GM19035 (cell line): Measurements from ENCODE around the gene PPARG.

Experiments
- ATAC-seq: cut with Tn5 transposase; IDR thresholded peaks from one replicate; pipeline ENCODE4 v1.9.1; 2021; ENCODE audit not compliant: unreplicated experiment

The PPARG gene

DNA sequence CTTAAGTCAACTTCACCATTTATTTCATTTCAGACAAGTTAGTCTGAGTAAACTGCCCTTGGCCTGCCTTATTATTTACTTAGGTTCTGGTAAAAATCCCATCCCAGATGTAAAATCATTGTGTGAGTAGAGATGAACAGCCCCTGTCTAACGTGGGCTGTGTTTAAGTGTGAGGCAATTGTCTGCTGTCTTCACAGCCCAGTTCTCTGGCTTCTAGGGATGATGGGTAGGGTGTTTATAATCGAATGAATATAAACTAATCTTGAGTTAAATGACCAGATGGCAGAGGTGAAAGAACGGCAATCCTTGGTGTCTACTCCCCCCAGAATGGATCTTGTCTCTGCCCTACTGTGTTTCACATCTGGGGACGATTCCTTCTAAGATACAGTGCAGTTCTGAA is 20.8 kb downstream of the PPARG start:
- no peak for ATAC-seq

- ATAC-seq = no peak
These were observed 23.1 kb downstream of the PPARG start for GRCh38 chr3:12312010-12312409.

DNA sequence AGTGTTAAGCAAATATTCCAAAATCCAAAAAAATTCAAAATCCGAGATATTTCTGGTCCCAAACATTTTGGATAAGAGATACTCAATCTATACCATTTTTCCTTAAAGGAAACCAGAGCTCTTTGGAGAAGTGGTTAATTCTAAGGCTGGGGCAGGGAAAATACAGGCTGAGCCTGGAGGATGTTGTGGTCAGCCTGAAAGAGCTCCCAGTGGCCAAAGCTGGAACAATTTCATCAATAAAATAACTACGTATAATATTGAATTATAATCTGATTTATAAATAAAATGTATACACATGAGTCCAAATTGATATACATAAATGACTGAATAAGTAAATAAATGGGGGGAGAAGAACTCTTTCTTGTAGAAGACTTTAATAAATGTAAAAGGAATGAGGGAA is 24.6 kb downstream of the PPARG start:
- ATAC-seq = no peak

DNA sequence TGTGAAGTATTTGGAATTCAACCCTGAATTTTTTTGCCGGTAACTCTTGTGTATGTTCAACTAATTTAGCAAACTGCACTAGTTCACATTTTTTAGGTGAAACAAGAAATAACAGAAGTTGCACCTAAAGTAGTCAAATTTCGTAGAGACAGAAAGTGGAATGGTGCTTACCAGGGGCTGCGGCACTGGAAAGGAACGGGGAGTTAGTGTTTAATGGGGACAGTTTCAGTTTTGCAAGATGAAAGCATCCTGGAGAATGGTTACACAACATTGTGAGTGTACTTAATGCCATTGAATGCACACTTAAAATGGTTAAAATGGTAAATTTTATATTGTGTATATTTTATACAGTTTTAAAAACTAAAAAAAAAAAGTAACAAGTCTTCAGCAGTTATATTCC is 27.4 kb downstream of the PPARG start:
- ATAC-seq = no peak

DNA sequence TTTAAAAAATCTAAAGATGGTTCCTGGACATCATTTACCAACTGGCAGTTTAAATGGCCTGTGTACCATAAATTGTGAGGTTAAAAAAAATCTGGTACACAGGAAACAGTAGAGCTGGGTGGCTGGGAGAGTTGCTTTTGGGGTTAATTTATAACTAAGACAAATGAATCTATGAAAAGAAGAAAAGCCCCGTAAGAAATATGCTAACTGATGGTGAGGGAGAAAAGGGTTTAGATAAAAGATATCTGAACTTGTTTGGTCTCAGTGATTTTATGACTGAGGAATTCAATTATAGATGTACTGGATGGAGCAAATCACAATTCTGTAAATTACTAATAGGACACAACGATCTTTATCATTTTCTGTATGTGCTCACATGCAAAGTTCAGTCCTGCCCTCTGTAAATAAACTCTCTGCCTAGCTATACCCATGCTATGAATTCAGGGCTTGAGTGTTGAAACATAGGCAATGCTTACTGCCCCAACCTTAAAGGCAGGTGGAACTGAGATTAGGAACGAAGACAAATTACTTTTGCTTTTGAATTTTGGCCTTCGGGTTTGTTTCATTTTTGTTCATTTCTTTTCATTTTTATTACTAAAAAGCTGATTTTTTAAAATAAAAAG is 28.0 kb downstream of the PPARG start:
- ATAC-seq = no peak

GRCh38 chr3:12317914-12318313 is 29.0 kb downstream of the PPARG start:
- no peak for ATAC-seq

- no peak for ATAC-seq
These were observed 30.1 kb downstream of the PPARG start for GRCh38 chr3:12318758-12319621.

GRCh38 chr3:12321015-12321414 is 32.1 kb downstream of the PPARG start:
- no peak for ATAC-seq

DNA sequence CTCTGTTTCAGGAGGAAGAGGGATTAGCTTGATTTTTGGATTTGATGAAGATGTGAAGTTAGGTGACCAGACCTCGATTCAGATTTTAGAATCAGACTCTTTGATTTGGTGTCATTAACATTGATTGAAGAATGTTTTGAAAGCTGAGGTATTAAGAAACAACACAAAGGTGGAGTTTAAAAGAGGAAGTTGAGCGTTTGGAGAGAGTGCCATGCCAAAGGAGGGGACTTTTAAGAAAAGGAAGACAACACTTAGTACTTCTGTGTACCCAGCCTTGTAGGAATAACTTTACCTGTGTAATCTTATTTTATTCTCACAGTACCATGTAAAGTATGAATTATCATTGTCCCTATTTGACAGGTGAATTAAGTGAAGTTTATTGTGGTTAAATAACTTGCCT is 34.4 kb downstream of the PPARG start:
- no peak for ATAC-seq

DNA sequence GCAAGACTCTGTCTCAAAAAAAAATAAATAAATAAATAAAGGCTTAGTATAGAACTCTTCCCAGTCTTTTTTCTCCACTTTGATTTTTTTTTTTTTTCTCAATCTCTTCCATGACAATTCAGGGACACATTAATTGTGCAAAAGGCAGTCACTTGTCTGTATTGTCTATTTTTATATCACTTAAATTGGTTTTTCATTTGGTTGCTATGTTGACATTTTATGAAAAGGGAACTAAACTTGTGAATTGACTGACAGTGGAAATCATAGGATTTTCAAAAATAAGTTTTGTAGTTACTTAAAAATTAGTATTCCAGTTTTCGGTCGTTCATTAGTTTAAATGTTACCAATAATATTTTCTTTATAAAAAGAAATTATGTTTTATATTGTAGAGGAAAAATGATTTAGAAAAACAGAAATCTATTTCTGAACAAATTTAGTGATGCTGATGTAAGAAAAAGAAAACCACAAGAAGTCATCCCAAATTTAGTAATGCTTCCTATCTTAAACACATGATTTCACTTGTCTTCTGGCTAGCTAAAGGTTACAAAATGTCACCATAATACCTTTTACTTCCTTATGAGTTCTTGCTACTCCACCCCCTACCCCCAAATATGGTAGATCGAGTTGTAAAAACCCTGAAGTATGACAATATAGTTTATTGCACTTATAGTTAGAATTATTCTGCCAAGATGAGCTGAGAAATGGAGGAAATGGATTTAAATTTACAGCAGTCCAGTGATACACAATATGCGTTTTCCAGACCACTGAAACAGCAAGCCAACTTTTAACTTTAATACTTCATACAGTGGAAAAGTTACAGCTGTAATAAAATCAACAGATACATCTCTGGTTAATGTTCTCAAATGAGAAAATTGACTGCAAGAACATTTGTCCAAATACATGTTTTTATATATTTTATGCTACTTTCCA is 37.0 kb downstream of the PPARG start:
- no peak for ATAC-seq

GRCh38 chr3:12327021-12327420 is 38.2 kb downstream of the PPARG start:
- ATAC-seq = no peak

DNA sequence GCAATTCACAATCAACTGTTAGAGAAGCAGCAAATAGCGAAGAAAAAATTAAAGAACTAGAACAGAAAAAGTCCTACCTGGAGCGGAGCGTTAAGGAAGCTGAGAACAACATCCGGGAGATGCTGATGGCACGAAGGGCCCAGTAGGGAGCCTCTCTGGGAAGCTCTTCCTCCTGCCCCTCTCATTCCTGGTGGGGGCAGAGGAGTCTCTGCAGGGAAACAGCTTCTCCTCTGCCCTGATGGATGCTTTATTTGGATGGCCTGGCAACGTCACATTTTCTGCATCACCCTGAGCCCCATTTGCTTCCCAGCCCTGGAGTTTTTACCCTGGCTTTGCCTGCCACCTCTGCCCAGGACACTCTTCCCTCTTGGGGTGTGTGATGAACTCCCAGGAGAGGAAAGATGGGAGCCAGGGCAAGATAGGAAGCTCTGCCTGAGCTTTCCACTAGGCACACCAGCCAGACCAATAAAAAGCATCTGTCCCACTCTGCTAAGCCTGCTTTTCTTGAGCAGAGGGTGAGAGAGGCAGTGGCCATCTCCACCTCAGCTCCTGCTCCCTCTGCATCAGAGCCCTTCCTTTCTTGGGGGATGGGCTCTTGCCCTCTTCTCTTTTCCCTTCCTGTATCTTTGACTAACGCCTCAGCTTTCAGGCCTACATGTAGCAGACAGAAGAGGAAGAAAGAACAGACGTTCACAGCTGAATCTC is 39.4 kb downstream of the PPARG start:
- ATAC-seq = no peak

GRCh38 chr3:12328837-12329462 is 40.1 kb downstream of the PPARG start:
- no peak for ATAC-seq

DNA sequence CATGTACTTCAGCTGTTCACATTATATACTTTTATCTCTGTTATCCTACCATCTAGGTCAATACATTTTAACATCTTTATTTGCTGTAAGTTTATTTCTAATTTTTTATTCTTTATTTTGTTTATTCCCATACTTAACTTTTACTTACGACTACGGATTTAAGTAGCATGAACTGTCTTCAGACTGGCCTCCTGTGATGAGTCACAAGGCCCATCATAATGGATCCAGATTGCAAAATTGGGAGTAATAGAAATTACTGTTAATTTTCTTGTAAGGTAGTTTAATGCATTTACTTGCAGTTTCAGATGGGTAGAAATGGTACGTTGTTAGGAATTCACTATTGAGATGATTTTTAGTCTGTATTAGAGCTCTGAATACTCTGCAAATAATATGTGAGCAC is 45.9 kb downstream of the PPARG start:
- no peak for ATAC-seq

GRCh38 chr3:12335421-12335820 is 46.6 kb downstream of the PPARG start:
- ATAC-seq = no peak

DNA sequence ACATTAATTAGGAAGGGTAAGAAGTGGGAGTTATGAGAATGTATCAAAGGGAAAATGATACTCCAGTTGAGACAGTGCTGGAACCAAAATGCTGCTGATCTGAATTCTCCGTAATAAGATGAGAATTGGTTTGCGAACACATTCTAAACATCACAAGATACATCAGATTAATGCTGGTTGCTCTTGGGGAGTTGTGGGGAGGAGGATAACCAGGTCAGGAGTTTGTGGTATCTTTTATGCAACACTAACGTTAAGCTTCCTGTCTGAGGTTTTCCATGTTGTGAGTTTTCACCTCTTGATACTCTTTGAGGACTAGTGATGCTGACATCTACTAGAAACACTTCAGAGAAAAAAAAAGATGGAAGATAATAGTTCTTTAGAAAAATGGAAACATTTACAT is 47.2 kb downstream of the PPARG start:
- no peak for ATAC-seq

DNA sequence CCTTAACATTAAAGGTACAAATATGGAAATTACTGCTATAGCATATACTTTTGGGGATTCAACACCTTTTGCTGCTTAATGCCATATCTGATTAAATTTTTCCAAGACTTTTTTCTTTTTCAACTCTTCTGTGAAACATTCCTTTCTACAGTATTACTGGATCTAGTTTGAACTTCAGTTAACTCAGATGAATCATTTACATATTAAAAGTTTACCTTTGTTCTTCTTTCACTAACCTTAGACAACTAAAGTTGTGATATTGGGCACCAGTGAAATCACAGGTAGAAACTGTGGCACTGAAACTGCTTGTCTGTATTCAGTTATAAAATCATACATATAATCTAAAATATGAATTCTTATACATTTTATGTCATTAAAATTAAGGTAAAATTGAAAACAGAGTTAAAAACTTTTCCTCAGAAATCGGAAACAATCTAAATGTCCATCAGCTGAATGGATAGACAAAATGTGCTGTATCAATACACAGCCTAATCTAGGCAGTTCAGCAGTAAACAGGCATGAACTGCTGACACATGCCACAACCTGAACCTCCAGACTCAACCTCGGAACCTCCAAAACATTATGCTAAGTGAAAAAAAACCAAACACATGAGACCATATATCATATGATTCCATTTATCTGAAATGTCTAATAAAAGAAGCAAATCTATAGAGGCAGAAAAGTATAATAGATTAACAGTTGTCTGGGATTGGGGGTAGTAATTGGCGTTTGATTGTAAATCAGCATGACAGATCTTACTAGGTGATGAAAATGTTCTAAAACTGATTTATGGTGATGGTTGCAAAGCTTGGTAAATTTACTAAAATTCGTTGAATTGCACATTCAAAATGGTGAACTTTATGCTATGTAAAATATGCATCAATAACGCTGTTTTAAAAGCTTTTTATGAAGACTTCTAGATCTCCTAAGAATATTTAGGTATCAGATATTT is 50.0 kb downstream of the PPARG start:
- ATAC-seq = no peak

DNA sequence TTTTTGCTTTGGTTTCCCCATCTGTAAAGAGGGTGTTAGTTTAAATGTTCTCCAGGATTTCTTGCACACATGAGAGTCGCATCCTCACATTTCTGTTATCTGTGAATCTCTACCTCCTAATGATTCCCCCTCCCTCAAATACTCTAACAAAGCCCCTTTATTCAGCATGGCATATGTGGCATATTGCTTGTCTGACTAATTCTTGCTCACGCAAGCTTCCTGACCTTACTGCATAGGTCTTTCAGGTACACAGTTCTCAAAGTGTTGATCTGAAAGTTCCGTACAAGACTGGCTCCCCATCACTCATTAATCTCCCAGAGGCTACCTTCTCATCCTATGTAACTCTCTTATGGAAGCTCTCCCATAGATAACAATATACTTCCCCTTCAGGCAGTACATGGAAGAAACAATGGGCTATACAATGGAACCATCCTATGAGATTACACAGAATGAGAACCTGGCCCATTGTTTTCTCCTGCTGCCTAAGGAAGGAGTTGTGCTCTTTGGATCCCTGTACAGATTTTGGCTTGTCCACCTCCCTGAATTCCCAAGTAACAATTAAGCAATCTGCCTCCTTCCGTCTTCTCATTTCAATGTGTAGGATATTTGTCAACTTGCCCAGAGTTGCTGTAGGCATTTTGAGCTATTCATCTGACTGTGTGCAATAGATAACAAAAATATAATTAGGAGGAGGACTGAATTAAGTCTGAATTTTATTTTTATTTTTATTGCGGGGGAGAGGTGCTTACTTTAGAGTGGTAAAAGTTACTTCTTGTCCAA is 51.0 kb downstream of the PPARG start:
- no peak for ATAC-seq

GRCh38 chr3:12340506-12340905 is 51.6 kb downstream of the PPARG start:
- no peak for ATAC-seq
